ENCODE results near the gene MACO1. TPM values are rescaled to one million over a fixed set of nuclear protein-coding genes. Genes with fewer than 3 reads are reported as not detected.
"Not testable (repeated sequence)": the region's sequence is repeated elsewhere in the genome, so short reads cannot be mapped to it uniquely, and the experiment has no call there.

The MACO1 gene, protein sequence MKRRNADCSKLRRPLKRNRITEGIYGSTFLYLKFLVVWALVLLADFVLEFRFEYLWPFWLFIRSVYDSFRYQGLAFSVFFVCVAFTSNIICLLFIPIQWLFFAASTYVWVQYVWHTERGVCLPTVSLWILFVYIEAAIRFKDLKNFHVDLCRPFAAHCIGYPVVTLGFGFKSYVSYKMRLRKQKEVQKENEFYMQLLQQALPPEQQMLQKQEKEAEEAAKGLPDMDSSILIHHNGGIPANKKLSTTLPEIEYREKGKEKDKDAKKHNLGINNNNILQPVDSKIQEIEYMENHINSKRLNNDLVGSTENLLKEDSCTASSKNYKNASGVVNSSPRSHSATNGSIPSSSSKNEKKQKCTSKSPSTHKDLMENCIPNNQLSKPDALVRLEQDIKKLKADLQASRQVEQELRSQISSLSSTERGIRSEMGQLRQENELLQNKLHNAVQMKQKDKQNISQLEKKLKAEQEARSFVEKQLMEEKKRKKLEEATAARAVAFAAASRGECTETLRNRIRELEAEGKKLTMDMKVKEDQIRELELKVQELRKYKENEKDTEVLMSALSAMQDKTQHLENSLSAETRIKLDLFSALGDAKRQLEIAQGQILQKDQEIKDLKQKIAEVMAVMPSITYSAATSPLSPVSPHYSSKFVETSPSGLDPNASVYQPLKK
- polyA plus RNA-seq (ENCODE audit: insufficient read length) = 31.6 TPM
- long read RNA-seq, donor 1, partial matches to known transcripts = 5 of 5 reads
- long read RNA-seq, donor 1, other reads (novel, unspliced or antisense) = 0 of 5 reads
- long read RNA-seq, donor 2, partial matches to known transcripts = 6 of 8 reads
- long read RNA-seq, donor 2, other reads (novel, unspliced or antisense) = 0 of 8 reads
- long read RNA-seq, donor 3, partial matches to known transcripts = 0 of 2 reads
- long read RNA-seq, donor 3, other reads (novel, unspliced or antisense) = 0 of 2 reads
- long read RNA-seq, donor 4 = 0 reads
- long read RNA-seq, donor 5, partial matches to known transcripts = 0 of 2 reads
- long read RNA-seq, donor 5, other reads (novel, unspliced or antisense) = 0 of 2 reads
- long read RNA-seq, donor 6, partial matches to known transcripts = 7 of 10 reads
- long read RNA-seq, donor 6, other reads (novel, unspliced or antisense) = 0 of 10 reads
- long read RNA-seq, donor 7, transcript MACO1-201 (11 exons, 3,917 nt) = major isoform, 5 of 11 reads
- long read RNA-seq, donor 7, partial matches to known transcripts = 6 of 11 reads
- long read RNA-seq, donor 7, other reads (novel, unspliced or antisense) = 0 of 11 reads
- long read RNA-seq, donor 8, partial matches to known transcripts = 0 of 1 reads
- long read RNA-seq, donor 8, other reads (novel, unspliced or antisense) = 0 of 1 reads

DNA sequence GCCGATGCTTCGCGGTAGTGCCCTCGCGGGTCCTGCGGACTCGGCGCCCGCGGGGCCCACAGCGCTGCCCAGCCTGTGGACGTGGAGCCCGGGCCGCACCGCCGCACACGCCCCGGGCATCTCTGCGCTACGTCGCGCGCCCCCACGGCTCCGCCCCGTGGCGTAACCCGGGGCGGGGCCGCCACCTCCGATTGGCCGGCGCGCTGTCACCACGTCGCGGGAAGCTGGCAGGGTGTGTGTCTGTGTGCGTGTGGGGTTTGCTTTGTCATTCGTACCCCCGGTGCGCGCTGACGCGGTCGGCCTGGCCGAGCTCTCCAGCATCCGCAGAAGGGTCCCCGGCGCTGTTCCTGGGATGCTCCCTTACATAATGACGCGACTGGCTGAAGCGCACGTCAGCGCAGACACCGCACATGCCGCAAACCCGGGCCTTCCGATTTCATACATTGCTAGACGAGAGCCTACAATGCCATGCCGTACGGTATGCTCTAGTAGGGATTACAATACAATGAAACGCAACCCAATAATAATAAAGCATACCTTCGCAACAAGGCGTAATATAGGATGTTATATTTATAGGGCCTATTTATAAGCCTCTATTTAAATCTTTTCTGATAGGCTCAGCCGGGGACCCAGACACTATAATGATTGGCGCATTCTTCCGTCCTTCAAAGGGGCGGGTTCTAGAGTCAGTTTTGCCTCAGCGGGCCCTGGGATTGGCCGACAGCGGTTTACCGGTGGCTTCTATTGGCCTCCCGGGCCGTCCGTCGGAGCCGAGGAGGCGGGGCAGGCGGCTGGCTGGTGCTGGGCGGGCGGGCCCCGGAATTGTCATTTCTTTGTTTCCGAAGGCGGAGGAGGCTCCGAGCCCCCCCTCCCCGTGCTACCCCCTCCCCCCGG is at the start of gene MACO1:
MACO1 (plus strand) TSS at position 825 of the 894 bp plus-strand sequence. CDS start 202 bp downstream, outside the sequence.
- DNase-seq = peak; percentile 98

DNA sequence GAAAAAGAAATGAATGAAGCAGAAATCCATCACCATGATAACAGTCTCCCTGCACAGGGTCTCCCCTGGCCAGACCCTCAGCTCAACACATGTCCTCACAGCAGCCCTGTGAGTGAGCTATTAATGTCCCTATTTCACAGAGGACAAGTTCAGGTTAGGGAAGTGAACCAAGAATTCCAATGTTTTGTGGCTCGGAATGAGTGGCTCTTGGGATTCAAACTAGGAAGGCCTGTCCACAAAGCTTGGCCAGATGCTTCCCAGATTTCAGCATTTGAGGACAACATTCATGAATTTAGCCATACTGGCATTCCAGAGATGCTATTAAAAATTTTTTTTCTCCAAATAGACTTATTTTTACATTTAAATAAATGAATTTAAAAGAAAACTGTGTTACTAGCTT is 48.2 kb upstream of the MACO1 start:
- not testable (repeated sequence) for DNase-seq

DNA sequence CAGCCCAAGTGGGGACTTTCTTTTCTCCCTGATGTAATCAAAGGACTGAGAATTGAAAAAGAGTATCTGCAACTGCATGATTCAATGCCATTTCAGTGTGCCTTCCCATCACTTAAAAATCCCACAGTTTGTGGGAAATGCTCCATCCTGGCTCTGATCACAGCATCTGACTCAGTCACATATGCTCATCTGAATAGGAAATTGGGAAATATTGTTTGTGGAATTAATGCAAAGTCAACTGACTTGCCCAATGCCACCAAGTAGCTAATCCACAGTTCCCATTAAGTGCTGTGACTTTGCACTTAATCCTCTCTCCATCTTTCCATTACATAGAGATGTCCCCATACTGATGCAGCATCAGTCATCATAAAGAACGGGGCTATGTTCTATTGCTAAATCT is 47.6 kb upstream of the MACO1 start:
- not testable (repeated sequence) for DNase-seq

DNA sequence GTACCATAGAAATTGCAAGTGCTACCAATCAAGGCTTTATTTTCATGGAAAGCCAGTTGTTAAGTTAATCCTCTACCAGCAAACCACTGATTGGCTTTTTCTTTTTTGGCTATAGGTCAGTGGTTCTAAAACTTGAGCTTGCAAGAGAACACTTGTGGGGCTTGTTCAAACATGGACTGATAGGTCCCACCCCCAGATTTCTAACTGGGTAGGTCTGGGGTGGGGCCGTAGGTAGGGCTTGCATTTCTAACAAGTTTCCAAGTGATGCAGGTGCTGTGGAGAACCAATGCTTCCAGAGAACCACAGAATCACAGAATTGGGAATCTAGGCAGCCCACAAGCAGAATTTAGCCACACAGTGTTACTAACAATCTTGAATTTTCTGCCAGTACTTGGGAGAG is 46.8 kb upstream of the MACO1 start:
- not testable (repeated sequence) for DNase-seq

DNA sequence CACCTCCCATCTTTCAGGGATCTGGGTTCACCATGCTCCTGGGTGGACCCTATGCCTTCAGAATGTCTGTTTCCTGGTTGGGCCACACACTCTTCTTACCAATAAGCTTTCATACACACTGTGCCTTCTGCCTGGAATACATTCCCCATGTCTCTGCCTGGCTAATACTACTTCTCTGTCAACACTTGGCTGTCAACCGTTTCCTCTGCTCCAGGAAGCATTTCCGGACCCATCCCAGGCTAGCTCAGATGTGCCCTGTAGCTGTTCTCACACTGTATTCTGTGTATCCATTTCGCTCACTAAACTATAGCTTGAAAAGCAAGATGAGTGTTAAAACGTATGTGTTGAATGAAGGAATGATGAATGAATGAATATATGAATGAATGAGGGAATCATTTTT is 43.6 kb upstream of the MACO1 start:
- not testable (repeated sequence) for DNase-seq

DNA sequence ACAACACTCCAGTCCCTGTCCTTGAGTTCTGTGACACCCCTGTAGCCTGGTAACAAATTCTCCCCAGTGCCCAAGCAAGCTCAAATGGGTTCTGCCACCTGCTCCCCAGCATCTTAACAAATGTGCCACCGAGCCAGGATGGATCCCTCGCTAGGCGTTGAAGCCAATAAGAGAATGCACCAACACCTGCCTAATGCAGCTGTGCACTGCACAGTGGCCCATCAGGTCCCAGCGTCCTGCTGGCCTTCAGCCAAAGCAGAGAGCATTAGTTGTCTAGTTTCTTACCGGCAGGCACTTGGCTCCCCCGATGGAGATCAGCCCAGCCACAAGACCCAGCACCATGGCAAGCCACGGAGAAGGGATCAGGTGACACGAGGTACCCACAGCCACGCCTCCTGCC is 42.0 kb upstream of the MACO1 start:
- not testable (repeated sequence) for DNase-seq

DNA sequence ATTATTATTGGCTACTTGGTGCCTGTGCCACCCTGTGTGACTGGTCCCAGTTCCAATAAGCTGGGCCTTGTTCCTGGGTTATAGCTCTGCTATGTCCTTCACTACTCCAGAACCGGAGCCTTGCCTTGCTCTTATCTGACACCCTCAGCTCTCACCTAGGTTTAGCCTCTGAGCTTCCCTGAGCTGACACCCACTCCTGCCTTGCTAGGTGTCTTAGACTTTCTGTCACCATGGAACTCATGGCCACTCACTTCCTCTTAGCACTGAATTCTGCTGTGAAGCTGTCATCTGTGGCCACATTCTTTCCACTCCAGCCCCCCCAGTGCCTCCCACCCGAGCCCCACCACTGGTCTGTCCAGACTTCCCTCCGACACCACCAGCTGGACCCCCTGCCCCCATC is 41.0 kb upstream of the MACO1 start:
- not testable (repeated sequence) for DNase-seq

DNA sequence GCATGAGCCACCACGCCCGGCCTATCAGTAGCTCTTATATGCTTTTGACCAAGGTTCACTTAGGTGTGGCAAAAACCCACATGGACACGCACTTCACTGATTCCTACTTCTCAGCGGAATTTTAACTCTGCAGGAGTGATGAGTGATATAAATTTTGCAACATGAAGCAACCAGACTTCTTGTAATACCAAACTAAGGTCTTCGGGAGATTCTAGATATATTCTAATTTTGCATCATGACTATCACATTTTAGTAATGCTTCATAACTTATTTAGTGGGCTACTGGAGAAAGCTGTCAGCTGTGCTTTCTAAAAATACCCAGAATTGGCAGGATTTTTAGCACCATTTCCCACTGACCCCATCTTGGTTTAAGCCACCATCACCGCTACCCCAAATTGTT is 37.9 kb upstream of the MACO1 start:
- DNase-seq = no peak

DNA sequence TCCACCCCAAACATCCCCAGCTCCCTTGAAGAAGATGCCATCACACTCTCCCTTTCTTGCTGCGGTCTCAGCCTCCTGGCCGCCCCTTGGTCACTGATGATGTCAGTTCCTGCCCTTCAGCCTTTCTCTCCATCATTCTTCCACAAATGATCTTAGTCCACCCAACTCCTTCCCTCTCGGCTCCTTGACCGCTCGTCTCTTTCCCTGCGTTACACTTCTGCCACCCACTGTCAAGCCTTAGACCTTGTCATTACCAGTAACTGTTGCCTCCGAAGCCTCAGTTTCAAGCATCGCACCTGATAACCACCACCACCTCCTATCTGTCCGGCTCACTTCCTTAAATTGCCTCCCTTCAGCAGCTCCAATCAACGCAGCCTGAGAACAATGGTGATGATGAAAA is 33.1 kb upstream of the MACO1 start:
- not testable (repeated sequence) for DNase-seq

DNA sequence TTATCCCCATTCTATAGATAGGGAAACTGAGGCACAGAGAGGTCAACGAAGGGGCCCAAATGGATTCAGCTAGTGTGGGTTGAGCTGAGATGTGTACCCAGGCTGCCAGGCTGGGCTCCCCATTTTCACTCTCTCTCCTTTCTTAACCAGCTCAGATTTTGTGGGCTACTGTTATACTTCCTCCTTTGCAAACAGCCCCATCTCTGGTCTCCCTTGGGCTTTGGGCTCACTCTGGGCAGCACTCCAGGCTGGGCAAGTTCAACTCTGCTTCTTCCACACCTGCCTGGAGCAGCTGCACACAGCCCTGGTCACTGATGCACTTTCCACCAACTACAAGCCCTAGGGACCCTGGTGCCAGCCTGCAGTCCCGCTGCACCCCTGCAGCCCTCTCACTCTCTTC is 32.6 kb upstream of the MACO1 start:
- DNase-seq = not testable (repeated sequence)

DNA sequence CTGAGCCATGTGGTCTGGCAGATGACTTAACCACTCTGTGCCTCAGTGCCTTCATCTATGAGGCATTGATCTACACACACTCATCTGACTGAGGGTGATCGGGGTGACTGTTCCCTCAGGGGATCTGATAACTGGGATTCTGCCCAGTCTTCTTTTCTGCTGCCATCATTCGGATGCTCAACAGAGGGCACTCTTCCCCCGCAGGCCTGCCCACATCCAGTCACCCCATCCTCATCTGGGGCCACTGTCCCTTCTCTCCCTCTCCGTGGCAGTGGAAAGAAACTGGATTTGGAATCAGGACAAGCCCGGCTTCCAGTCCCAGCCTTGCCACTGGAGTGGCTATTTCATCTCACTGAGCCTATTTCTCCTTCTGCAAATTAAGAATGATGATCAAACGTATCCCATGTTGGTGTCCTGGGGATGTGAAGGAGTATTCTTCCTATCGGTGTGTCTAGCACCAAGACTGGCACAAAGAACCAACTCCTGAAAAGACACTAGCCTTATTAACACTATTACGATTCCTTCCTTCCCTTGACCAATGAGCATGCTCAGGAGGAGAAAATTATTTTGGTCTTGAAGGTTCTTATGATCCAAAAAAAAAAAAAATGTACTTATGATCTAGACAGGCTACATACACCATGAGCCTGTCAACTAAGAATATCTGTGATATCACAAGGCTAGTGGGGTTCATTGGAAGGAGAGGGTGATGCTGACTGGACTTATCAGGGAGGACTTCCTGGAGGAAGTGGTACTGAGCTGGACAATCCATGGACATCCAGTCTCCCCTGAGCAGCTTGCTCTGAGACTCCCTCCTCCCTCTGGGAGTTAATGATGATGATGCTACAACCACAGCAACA is 27.5 kb upstream of the MACO1 start:
- DNase-seq = not testable (repeated sequence)

DNA sequence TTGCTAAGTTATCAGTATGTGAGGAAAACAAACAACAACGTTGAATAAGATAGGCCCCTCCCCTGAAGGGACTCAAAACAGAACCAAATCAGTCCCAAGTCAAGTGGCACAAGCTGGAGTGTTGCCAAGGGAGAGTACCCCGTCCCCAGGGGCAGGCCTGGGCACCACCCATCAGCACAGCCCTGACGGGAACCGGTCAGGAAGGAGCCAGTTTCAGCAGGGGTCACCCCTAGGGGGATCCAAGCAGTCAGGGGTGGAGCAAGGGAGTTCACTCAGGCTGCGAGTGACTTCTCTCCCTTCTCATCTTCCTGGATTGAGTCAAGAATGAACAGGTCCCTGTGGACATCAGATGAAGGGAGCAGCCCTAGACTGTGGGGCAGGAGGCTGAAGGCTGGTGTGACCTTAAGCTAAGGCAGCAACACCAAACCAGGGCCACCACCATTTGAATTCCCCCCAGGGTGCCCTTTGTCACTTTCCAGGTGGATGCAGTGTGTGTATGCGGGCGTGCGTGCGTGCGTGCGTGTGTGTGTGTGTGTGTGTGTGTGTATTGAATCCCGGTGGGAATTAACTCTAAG is 24.9 kb upstream of the MACO1 start:
- DNase-seq = not testable (repeated sequence)

DNA sequence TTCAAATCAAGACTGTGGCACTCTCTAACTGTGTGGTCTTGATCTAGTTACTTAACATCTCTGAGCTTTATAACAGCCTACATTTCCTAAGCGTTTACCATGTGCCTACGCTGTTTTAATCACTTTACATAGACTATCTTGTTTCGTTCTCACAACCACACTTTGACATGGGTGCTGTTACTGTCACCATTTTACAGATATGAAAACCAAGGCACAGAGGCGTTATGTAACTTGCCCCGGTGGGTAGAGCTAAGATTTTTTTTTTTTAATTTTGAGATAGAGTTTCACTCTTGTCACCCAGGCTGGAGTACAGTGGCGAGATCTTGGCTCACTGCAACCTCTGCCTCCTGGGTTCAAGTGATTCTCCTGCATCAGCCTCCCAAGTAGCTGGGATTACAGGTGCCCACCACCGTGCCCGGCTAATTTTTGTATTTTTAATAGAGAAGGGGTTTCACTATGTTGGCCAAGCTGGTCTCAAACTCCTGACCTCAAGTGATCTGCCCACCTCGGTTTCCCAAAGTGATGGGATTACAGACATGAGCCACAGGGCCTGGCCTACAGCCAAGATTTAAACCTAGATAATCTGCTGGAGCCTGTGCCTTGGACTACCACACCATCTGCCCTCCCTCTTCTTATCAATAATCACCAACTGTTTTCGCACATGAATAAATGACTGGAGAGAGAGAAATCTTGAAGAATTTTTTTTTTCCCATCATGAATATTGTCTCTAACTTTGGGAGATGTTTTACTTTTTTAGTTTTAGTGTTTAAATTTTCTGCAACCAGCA is 20.9 kb upstream of the MACO1 start:
- DNase-seq = not testable (repeated sequence)

DNA sequence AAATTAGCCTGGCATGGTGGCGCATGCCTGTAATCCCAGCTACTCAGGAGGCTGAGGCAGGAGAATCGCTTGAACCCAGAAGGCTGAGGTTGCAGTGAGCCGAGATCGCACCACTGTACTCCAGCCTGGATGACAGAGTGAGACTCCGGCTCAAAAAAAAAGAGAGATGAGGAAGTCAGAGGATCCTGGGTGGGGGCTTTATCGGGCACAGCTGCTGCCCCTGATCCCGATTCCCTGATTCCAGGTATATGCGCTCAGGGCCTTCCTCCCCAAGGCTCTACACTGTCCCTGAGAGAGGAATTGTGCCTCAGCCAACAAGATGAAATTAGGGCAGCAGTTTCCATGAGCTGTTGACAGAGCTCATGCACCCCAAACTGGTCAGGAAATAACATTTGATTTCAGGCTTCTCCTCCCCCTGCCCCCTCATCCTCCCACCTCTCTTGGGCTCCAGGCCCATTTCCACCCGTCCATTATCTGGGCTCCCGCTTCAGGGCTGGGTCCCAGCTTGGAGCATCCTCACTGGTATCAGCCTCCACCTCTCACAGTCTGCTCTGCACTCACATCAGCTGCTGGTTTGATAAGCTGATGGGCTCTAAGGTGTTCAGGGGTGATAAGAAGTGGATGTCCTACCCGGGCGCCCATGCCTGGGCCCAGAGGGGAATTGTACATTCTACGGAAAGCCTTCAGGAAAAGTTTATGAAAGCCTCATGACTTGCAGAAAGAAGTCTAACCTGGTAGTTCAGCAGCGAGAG is 17.6 kb upstream of the MACO1 start:
- DNase-seq = not testable (repeated sequence)

DNA sequence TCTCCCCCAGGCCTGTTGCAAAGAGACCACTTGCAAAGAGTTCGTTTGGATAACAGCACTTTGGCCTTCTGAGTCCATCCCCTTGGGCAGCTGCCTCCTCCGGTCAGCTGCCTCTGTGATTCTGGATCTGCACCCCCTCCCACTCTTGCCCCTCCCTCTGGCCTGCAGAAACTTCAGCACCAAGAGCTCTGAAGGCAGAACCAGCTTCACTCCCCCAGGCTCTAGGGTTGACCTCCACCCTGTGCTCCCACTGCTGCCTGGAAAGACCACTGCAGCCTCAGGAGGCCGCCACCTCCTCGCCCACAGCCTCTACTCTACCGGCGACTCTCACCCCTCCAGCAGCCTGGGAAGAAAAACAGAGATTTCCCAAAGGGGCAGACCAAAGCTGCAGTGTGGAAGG is 16.5 kb upstream of the MACO1 start:
- DNase-seq = not testable (repeated sequence)

DNA sequence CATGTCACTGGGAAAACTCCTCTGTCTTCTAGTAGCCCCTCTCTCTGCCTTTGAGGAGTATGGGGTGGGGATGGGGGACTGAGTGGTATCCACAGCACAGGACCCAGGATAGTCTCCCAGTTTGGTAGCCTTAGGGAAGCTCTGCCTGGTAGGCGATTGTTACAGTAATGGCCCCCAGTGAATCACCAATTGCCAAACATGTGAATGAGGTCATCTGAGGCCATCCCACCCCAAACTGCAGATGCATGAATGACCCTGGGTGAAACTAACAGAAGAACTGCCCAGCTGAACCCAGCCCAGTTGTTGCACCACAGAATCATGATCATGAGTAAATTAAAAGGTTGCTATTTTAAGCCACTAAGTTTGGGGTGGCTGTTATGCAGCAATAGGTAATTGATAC is 16.1 kb upstream of the MACO1 start:
- DNase-seq = not testable (repeated sequence)

DNA sequence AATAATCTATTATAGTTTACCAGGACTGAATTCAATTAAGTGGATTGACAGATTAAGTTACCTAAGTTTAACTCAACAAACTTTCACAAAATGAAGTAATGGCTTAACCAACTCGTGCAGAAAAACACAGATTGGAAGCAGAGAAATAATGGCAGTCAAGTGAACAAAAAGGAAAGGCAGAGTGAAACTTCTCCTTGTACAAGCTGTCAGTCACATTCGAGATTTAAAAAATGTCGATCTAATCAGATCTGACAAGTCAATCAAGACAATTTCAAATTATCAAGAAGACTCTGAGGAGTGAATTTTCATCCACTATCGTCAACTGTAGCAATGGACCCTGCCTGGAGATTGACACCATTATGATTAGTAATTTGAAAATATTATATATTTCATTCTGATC is 13.4 kb upstream of the MACO1 start:
- DNase-seq = not testable (repeated sequence)

DNA sequence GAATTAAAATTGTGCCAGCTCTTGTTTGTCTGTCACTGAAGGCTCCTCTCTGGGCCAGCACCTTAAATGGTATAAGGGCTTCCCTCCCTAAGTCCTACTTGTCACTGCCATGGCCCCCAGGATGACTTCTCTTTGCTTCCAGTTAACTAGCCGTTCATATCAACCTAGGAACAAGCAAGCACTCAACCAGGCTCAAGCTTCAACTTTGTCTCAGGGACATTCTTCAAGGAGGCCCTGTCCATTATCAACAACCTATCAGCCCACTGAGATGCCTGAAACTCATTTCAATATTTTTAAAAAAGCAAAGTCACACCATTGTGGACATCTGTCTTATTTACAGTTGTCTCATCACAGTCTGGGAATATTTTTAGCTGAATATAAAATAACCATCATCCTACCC is 11.4 kb upstream of the MACO1 start:
- not testable (repeated sequence) for DNase-seq
